GM23338 (cell line): ENCODE results near the gene ZBTB7B. TPM values are rescaled to one million over a fixed set of nuclear protein-coding genes. Genes with fewer than 3 reads are reported as not detected.

Source experiments
- ATAC-seq: fragments of 200-7000 bp; cut with Tn5 transposase; 3 replicates; pipeline ENCODE4 v1.9.1; 2020
- DNase-seq: peaks from one replicate; pipeline ENCODE4 v3.0.0-alpha.2; 2015; ENCODE audit warnings: low spot score
- H2AFZ ChIP-seq: fragments of 200-600 bp; sonication (generic); 2 replicates; pipeline ENCODE4 v1.8.0; 2016; ENCODE audit warnings: antibody characterized with exemption, mild to moderate bottlenecking, moderate library complexity
- H3F3A ChIP-seq: fragments of 200-600 bp; sonication (generic); replicated peaks from 2 replicates; pipeline ENCODE4 v1.8.0; 2017; ENCODE audit warnings: antibody characterized with exemption, mixed run types, low read depth
- H3K27ac ChIP-seq: fragments of 200-600 bp; sonication (generic); 2 replicates; pipeline ENCODE4 v1.6.1; 2016; ENCODE audit warnings: low read depth
- H3K27me3 ChIP-seq: fragments of 200-600 bp; sonication (generic); 2 replicates; pipeline ENCODE4 v1.8.0; 2016; ENCODE audit warnings: mild to moderate bottlenecking, mixed run types, moderate library complexity; ENCODE audit not compliant: insufficient read depth
- H3K36me3 ChIP-seq: fragments of 200-600 bp; sonication (generic); 2 replicates; pipeline ENCODE4 v1.8.0; 2016; ENCODE audit warnings: mild to moderate bottlenecking; ENCODE audit not compliant: insufficient read depth
- H3K4me1 ChIP-seq: fragments of 200-600 bp; sonication (generic); 2 replicates; pipeline ENCODE4 v1.8.0; 2016; ENCODE audit warnings: mild to moderate bottlenecking, moderate library complexity; ENCODE audit not compliant: insufficient read depth
- H3K4me2 ChIP-seq: fragments of 200-600 bp; sonication (generic); 2 replicates; pipeline ENCODE4 v1.7.1; 2017; ENCODE audit warnings: mixed run types
- H3K4me3 ChIP-seq: fragments of 200-600 bp; sonication (generic); 2 replicates; pipeline ENCODE4 v1.6.1; 2016; ENCODE audit warnings: mixed run types
- H3K79me2 ChIP-seq: fragments of 200-600 bp; sonication (generic); replicated peaks from 2 replicates; pipeline ENCODE4 v1.8.0; 2017; ENCODE audit warnings: mild to moderate bottlenecking; ENCODE audit not compliant: insufficient read depth
- H3K9me2 ChIP-seq: fragments of 200-600 bp; sonication (generic); 2 replicates; pipeline ENCODE4 v1.8.0; 2017; ENCODE audit not compliant: insufficient read depth
- H4K20me1 ChIP-seq: fragments of 200-600 bp; sonication (generic); replicated peaks from 2 replicates; pipeline ENCODE4 v1.8.0; 2017; ENCODE audit warnings: mild to moderate bottlenecking; ENCODE audit not compliant: insufficient read depth
- H3K27ac Mint-ChIP-seq: 2 replicates; pipeline ENCODE4 v1.8.0; 2020; ENCODE audit warnings: inconsistent platforms, mild to moderate bottlenecking, moderate library complexity, mixed read lengths
- H3K27me3 Mint-ChIP-seq: 3 replicates; pipeline ENCODE4 v1.8.0; 2022; ENCODE audit warnings: low read depth, mild to moderate bottlenecking, moderate library complexity, mixed read lengths, inconsistent platforms; ENCODE audit not compliant: insufficient read depth, poor library complexity
- H3K36me3 Mint-ChIP-seq: 3 replicates; pipeline ENCODE4 v1.8.0; 2021; ENCODE audit warnings: low read depth, mild to moderate bottlenecking, inconsistent platforms, moderate library complexity, mixed read lengths
- H3K4me1 Mint-ChIP-seq: 3 replicates; pipeline ENCODE4 v1.8.0; 2020; ENCODE audit warnings: mild to moderate bottlenecking, inconsistent platforms, mixed read lengths
- H3K4me3 Mint-ChIP-seq: 3 replicates; pipeline ENCODE4 v1.8.0; 2021; ENCODE audit warnings: moderate library complexity, mild to moderate bottlenecking, inconsistent platforms, mixed read lengths
- H3K9me3 Mint-ChIP-seq: 3 replicates; pipeline ENCODE4 v1.8.0; 2020; ENCODE audit warnings: moderate library complexity, mild to moderate bottlenecking, inconsistent platforms, mixed read lengths
- CREB1 ChIP-seq: fragments of 250-450 bp; sonication (Bioruptor Pico); IDR thresholded peaks from 2 replicates; pipeline ENCODE4 v1.5.0; 2020; ENCODE audit warnings: low read depth, mild to moderate bottlenecking, moderate library complexity
- EZH2 ChIP-seq: fragments of 200-600 bp; sonication (generic); IDR thresholded peaks from one replicate; pipeline ENCODE4 v1.8.0; 2017; ENCODE audit warnings: antibody characterized with exemption, mild to moderate bottlenecking, low read depth; ENCODE audit not compliant: unreplicated experiment
- EZH2phosphoT487 ChIP-seq: fragments of 200-600 bp; sonication (generic); IDR thresholded peaks from one replicate; pipeline ENCODE4 v1.8.1; 2018; ENCODE audit warnings: antibody characterized with exemption; ENCODE audit not compliant: unreplicated experiment
- JUNB ChIP-seq: IDR thresholded peaks from one replicate; pipeline ENCODE4 v1.6.1; 2016; ENCODE audit warnings: antibody characterized with exemption; ENCODE audit not compliant: unreplicated experiment
- polyA plus RNA-seq: library from polyadenylated mRNA; unstranded; fragments of >200 nt; fragmentation: Nextera tagmentation; extraction: Ambion mirVana; gene quantifications from 2 replicates; pipeline ENCODE4 v1.2.1, GENCODE V29; 2016
- total RNA-seq: library from RNA; depleted of rRNA; stranded (reverse); fragments of >200 nt; shearing (Covaris generic); gene quantifications from 2 replicates; pipeline ENCODE4 v1.2.3, GENCODE V29; 2014
- TF ChIP-seq, protein P1 (sequence below): IDR thresholded peaks from one replicate; pipeline ENCODE4 v1.6.1; 2018; ENCODE audit warnings: antibody characterized with exemption; ENCODE audit not compliant: unreplicated experiment
- TF ChIP-seq, protein P2 (sequence below): IDR thresholded peaks from 2 replicates; pipeline ENCODE4 v1.6.1; 2016; ENCODE audit warnings: antibody characterized with exemption
- TF ChIP-seq, protein P3 (sequence below), 2 experiments: fragments of 200-600 bp in 1 of 2; sonication (generic) in 1 of 2; conservative IDR thresholded peaks; 2 replicates each; pipeline versions ENCODE4 v1.5.1 to v1.6.1; 2016 to 2017; ENCODE audit warnings: antibody characterized with exemption in 2 of 2, low read depth in 2 of 2, mild to moderate bottlenecking in 2 of 2, moderate library complexity in 1 of 2

ZBTB7B gene
- total and polyA plus RNA-seq, 2 experiments from 2014 or later = 3.6 to 32.6 TPM

DNA sequence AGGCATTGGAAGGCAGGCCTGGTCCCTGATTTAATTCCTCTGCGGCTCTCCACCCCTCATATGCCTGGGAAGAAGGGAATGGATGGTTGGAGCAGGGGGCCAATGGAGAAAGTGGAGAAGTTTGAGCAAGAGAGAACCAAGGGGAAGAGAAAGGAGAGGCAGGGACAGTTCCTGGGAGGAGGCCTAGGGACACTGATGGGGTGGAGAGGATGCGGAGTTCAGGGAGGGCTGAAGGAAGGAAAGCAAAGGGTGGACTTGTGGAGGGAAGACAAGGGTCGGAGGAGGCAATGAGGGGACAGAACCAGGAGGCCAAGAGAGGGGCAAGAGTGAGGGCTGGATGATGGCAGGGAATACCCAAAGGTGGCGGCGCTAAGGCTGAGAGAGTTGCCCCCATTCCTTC is 7.1 kb downstream of the ZBTB7B start:
- Histone ChIP-seq H3K4me3 (no peak overlapping the region), H3K27me3 (no peaks in the 10 kb centered on the region), H3K4me2 (peak overlapping the region; percentile 55; the same call in 1 of the 2 replicates), H4K20me1 (peaks cover 7% of the 10 kb centered on the region), H3K36me3 (no peaks in the 10 kb centered on the region), H3K4me1 (peaks cover 48% of the 10 kb centered on the region), H3K79me2 (peaks cover 37% of the 10 kb centered on the region), H3K27ac (no peak overlapping the region), H3F3A (0 out of 2 replicates have a peak, but pooled peaks cover 3% of the 10 kb centered on the region), H2AFZ (no peak overlapping the region), H3K9me2 (no peaks in the 10 kb centered on the region)
- Mint-ChIP-seq H3K36me3 (peaks cover 21% of the 10 kb centered on the region), H3K4me3 (peak overlapping the region; percentile 1; the same call in 1 of the 3 replicates), H3K9me3 (no peaks in the 10 kb centered on the region), H3K4me1 (peaks cover 68% of the 10 kb centered on the region), H3K27me3 (peaks cover 18% of the 10 kb centered on the region), H3K27ac (no peak overlapping the region)
- ATAC-seq = no peak
- TF ChIP-seq, protein P1, sequence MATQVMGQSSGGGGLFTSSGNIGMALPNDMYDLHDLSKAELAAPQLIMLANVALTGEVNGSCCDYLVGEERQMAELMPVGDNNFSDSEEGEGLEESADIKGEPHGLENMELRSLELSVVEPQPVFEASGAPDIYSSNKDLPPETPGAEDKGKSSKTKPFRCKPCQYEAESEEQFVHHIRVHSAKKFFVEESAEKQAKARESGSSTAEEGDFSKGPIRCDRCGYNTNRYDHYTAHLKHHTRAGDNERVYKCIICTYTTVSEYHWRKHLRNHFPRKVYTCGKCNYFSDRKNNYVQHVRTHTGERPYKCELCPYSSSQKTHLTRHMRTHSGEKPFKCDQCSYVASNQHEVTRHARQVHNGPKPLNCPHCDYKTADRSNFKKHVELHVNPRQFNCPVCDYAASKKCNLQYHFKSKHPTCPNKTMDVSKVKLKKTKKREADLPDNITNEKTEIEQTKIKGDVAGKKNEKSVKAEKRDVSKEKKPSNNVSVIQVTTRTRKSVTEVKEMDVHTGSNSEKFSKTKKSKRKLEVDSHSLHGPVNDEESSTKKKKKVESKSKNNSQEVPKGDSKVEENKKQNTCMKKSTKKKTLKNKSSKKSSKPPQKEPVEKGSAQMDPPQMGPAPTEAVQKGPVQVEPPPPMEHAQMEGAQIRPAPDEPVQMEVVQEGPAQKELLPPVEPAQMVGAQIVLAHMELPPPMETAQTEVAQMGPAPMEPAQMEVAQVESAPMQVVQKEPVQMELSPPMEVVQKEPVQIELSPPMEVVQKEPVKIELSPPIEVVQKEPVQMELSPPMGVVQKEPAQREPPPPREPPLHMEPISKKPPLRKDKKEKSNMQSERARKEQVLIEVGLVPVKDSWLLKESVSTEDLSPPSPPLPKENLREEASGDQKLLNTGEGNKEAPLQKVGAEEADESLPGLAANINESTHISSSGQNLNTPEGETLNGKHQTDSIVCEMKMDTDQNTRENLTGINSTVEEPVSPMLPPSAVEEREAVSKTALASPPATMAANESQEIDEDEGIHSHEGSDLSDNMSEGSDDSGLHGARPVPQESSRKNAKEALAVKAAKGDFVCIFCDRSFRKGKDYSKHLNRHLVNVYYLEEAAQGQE = no peak
- TF ChIP-seq EZH2phosphoT487 (no peak), JUNB (no peak)
- TF ChIP-seq, protein P2, sequence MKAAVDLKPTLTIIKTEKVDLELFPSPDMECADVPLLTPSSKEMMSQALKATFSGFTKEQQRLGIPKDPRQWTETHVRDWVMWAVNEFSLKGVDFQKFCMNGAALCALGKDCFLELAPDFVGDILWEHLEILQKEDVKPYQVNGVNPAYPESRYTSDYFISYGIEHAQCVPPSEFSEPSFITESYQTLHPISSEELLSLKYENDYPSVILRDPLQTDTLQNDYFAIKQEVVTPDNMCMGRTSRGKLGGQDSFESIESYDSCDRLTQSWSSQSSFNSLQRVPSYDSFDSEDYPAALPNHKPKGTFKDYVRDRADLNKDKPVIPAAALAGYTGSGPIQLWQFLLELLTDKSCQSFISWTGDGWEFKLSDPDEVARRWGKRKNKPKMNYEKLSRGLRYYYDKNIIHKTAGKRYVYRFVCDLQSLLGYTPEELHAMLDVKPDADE = no peak
- TF ChIP-seq, protein P3, sequence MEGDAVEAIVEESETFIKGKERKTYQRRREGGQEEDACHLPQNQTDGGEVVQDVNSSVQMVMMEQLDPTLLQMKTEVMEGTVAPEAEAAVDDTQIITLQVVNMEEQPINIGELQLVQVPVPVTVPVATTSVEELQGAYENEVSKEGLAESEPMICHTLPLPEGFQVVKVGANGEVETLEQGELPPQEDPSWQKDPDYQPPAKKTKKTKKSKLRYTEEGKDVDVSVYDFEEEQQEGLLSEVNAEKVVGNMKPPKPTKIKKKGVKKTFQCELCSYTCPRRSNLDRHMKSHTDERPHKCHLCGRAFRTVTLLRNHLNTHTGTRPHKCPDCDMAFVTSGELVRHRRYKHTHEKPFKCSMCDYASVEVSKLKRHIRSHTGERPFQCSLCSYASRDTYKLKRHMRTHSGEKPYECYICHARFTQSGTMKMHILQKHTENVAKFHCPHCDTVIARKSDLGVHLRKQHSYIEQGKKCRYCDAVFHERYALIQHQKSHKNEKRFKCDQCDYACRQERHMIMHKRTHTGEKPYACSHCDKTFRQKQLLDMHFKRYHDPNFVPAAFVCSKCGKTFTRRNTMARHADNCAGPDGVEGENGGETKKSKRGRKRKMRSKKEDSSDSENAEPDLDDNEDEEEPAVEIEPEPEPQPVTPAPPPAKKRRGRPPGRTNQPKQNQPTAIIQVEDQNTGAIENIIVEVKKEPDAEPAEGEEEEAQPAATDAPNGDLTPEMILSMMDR (conservative IDR thresholded peaks at IDR 0.05; ENCODE audit: low read depth in 2 of 2) = no peak
- no peak for DNase-seq

DNA sequence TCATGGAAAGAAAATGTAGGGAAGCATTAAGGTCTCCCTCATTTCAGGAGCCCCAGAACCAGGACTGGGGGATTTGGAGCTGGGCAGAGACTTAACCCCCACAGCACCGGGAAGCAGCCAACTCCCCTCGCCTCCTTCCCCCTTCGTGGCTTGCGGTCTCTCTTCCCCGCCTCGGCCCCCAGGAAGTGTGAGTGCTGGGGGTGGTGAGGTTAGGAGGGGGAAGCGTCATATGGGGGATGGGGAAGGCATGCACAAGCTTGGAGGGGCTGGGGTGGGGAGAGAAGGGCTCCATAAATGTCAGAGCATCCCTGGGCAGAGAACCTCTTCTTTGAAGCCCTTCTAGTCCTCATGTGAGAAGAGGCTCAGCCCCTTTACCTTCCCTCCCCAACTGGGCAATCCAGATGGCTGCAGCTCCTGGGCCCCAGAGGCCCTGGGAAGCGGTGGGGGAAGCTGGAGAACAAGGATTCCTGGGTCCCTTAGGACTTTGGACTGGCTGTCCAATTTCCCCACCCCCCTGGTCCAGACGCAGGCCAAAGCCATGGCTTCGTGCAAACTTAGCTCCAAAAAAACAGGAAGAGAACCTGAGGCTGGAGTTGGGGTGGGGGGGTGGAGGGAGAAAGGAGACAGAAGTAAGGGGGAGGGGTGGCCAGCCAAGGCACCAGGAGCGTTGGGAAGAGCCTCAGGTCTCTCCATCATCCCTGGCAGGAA is 7.8 kb downstream of the ZBTB7B start:
- DNase-seq (no peak), ATAC-seq (no peak)
- no peaks in the 10 kb centered on the region for H3K36me3 ChIP-seq
- Mint-ChIP-seq H3K36me3 (peaks cover 21% of the 10 kb centered on the region), H3K27ac (no peak overlapping the region), H3K4me3 (peak overlapping the region; percentile 1; the same call in 1 of the 3 replicates), H3K27me3 (peaks cover 16% of the 10 kb centered on the region), H3K9me3 (no peaks in the 10 kb centered on the region), H3K4me1 (peaks cover 64% of the 10 kb centered on the region)
- H3K27me3 ChIP-seq = no peaks in the 10 kb centered on the region
- H3K4me1 ChIP-seq = peaks cover 43% of the 10 kb centered on the region
- H3K9me2 ChIP-seq = no peaks in the 10 kb centered on the region
- no peak overlapping the region for H2AFZ ChIP-seq
- H3K4me3 ChIP-seq = no peak overlapping the region
- 0 out of 2 replicates have a peak, but pooled peaks cover 3% of the 10 kb centered on the region for H3F3A ChIP-seq
- H3K4me2 ChIP-seq = 0 out of 2 replicates have a peak overlapping the region, but pooled peaks have one; percentile 55
- peaks cover 34% of the 10 kb centered on the region for H3K79me2 ChIP-seq
- H3K27ac ChIP-seq = no peak overlapping the region
- peaks cover 7% of the 10 kb centered on the region for H4K20me1 ChIP-seq
- no peak for TF ChIP-seq JUNB
- TF ChIP-seq CREB1 = no peak
- TF ChIP-seq EZH2 = no peak
